HL-60 (cell line): ENCODE measurements around the gene ZFP90.
A peak's percentile ranks its signal among the peaks of the same experiment; 100 is the strongest.

Experiments used
- DNase-seq, 2 experiments: peaks; one replicate each; pipeline ENCODE4 v3.0.0-alpha.2; 2010 to 2020; ENCODE audit warnings: low read depth in 1 of 2, low spot score in 1 of 2
- H3K27ac ChIP-seq: fragments of 250-450 bp; sonication (Bioruptor Pico); replicated peaks from 2 replicates; pipeline ENCODE4 v1.5.1; 2020; ENCODE audit warnings: mild to moderate bottlenecking, moderate library complexity
- H3K27me3 ChIP-seq: fragments of 250-450 bp; sonication (Bioruptor Pico); 2 replicates; pipeline ENCODE4 v1.5.1; 2021; ENCODE audit warnings: mild to moderate bottlenecking, moderate library complexity; ENCODE audit not compliant: insufficient read depth, poor library complexity, severe bottlenecking
- H3K4me3 ChIP-seq: replicated peaks from 2 replicates; pipeline ENCODE4 v1.5.1; 2011; ENCODE audit warnings: mild to moderate bottlenecking, control low read depth, low read length; ENCODE audit not compliant: insufficient read depth
- CTCF ChIP-seq: IDR thresholded peaks from one replicate; pipeline ENCODE4 v1.5.1; 2011; ENCODE audit warnings: low read length, control low read depth, inconsistent platforms; ENCODE audit not compliant: insufficient read depth
- GABPA ChIP-seq: IDR thresholded peaks from 2 replicates; pipeline ENCODE4 v1.6.1; 2012; ENCODE audit warnings: low read depth
- POLR2AphosphoS5 ChIP-seq: IDR thresholded peaks from 2 replicates; pipeline ENCODE4 v1.6.1; 2012; ENCODE audit warnings: low read depth
- REST ChIP-seq: IDR thresholded peaks from 2 replicates; pipeline ENCODE4 v1.6.1; 2012; ENCODE audit warnings: low read depth; ENCODE audit not compliant: insufficient replicate concordance
- SPI1 ChIP-seq: IDR thresholded peaks from 2 replicates; pipeline ENCODE4 v1.6.1; 2012; ENCODE audit warnings: low read depth, mild to moderate bottlenecking, borderline replicate concordance

ZFP90 gene

GRCh38 chr16:68535331-68535730, 3.8 kb upstream of the ZFP90 start:
- Histone ChIP-seq H3K4me3 (no peak overlapping the region), H3K27me3 (no peaks in the 10 kb centered on the region), H3K27ac (no peak overlapping the region)
- no peak for TF ChIP-seq REST
- TF ChIP-seq GABPA, result no peak
- no peak for TF ChIP-seq SPI1
- no peak for TF ChIP-seq CTCF
- TF ChIP-seq POLR2AphosphoS5, result no peak
- no peak for DNase-seq

GRCh38 chr16:68539711-68540239, 684 bp downstream of the ZFP90 start:
- Histone ChIP-seq H3K27me3 (no peaks in the 10 kb centered on the region), H3K4me3 (peak overlapping the region; percentile 91), H3K27ac (peak overlapping the region; percentile 53)
- DNase-seq, result peak in 1 of 2 experiments; percentile 43
- TF ChIP-seq GABPA, result no peak
- TF ChIP-seq POLR2AphosphoS5, result no peak
- TF ChIP-seq REST, result no peak
- peak; percentile 57; the same call in 1 of the 2 replicates for TF ChIP-seq SPI1

- TF ChIP-seq CTCF (no peak), REST (no peak), GABPA (no peak), POLR2AphosphoS5 (no peak), SPI1 (no peak)
- Histone ChIP-seq H3K27ac (no peak overlapping the region), H3K4me3 (no peak overlapping the region), H3K27me3 (no peaks in the 10 kb centered on the region)
- no peak for DNase-seq
Measured at GRCh38 chr16:68548947-68549346, 9.9 kb downstream of the ZFP90 start.
